ENCODE results near the gene VRK3.
"Not testable (repeated sequence)": the region's sequence is repeated elsewhere in the genome, so short reads cannot be mapped to it uniquely, and the experiment has no call there.

Gene VRK3

DNA sequence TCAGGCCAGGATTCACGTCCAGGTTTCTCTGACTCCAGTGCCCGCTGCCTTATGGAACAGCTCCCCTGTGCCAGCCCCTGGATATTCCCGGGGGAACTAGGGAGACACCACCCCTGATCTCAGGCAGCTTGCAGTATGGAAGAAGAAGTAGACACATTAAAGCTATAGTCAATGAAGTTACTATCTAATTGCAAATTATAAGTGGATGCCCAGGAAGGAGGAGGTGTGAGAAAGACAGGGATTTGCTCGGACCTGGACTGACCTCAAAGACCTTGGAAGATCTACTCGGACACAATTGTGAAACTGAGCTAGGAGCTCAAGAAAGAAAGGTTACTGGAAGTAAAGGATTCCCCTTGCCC, 74.6 kb downstream of the VRK3 start:
- no peaks in the 10 kb centered on the region; the same call in 1 of the 2 replicates for H3K36me3 ChIP-seq (ENCODE audit: insufficient read depth, low read length)
- H3K79me2 ChIP-seq (ENCODE audit: insufficient read depth, low read length): no peaks in the 10 kb centered on the region
- no peaks in the 10 kb centered on the region for H3F3A ChIP-seq (ENCODE audit: insufficient read depth, low read length)
- H3K9me2 ChIP-seq (ENCODE audit: low read depth, low read length): no peaks in the 10 kb centered on the region
- no peak overlapping the region for H3K4me2 ChIP-seq (ENCODE audit: low read length)
- H3K4me1 ChIP-seq (ENCODE audit: insufficient read depth, low read length, severe bottlenecking): peaks cover 7% of the 10 kb centered on the region
- H3K27me3 ChIP-seq (ENCODE audit: insufficient read depth, low read length): peaks cover 8% of the 10 kb centered on the region
- H3K9ac ChIP-seq (ENCODE audit: low read length): no peak overlapping the region
- no peak for TF ChIP-seq CTCF (IDR thresholded peaks at IDR 0.05; ENCODE audit: low read length)
- H4K20me1 ChIP-seq (ENCODE audit: insufficient read depth, low read length): no peaks in the 10 kb centered on the region
- no peak overlapping the region for H2AFZ ChIP-seq (ENCODE audit: low read length)
- no peaks in the 10 kb centered on the region for H3K9me3 ChIP-seq (ENCODE audit: low read length)
- no peak overlapping the region for H3K27ac ChIP-seq (ENCODE audit: low read depth, low read length, poor library complexity, severe bottlenecking)
- no peak overlapping the region for H3K4me3 ChIP-seq (ENCODE audit: low read depth, low read length, poor library complexity, severe bottlenecking)

DNA sequence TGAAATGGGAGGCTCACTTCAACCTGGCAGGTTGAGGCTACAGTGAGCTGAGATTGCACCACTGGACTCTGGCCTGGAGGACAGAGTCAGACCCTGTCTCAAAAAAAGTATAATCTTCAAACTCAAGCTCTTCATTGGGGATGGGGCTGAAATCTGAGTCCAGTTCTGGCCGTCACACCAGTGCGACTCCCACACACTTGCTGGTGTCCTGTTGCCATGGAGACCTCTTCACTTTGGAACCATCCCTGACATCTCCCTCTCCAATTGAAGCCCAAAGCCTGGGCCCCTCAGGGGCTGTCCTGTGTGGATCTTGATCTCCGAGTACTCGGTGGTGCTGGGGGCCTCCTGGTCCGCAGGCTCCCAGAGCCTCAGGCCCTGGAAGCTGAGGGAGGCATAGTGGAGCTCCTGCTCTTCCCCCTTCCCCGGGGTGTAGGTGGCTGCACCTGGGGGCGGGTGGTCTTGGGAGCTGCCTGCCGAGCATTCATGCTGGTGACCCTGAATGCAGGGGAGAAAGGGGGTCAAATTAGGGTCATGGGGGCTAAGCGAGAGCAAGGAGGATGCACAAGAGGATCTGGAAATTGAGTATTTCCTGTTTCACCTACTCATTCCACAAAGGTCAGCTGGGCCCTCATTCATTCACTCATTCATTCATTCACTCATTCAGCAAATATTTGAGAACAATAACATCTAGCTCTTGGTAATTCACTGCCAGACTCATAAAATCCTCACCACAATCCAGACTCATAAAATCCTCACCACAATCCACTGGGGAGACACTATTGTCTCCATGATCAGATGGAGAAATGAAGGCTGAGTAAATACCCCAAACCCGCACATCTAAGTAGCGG, 75.2 kb downstream of the VRK3 start:
- H2AFZ ChIP-seq (ENCODE audit: low read length): no peak overlapping the region
- H3K4me3 ChIP-seq (ENCODE audit: low read depth, low read length, poor library complexity, severe bottlenecking): no peak overlapping the region
- H3K4me2 ChIP-seq (ENCODE audit: low read length): no peak overlapping the region
- H3K9me3 ChIP-seq (ENCODE audit: low read length): no peaks in the 10 kb centered on the region
- no peaks in the 10 kb centered on the region for H3K9me2 ChIP-seq (ENCODE audit: low read depth, low read length)
- H3K27ac ChIP-seq (ENCODE audit: low read depth, low read length, poor library complexity, severe bottlenecking): no peak overlapping the region
- peaks cover 8% of the 10 kb centered on the region for H3K27me3 ChIP-seq (ENCODE audit: insufficient read depth, low read length)
- peaks cover 7% of the 10 kb centered on the region for H3K4me1 ChIP-seq (ENCODE audit: insufficient read depth, low read length, severe bottlenecking)
- H3K79me2 ChIP-seq (ENCODE audit: insufficient read depth, low read length): no peaks in the 10 kb centered on the region
- H4K20me1 ChIP-seq (ENCODE audit: insufficient read depth, low read length): no peaks in the 10 kb centered on the region
- no peaks in the 10 kb centered on the region; the same call in 1 of the 2 replicates for H3K36me3 ChIP-seq (ENCODE audit: insufficient read depth, low read length)
- no peaks in the 10 kb centered on the region for H3F3A ChIP-seq (ENCODE audit: insufficient read depth, low read length)
- TF ChIP-seq CTCF (IDR thresholded peaks at IDR 0.05; ENCODE audit: low read length): no peak
- TF ChIP-seq EZH2 (IDR thresholded peaks at IDR 0.05; ENCODE audit: borderline replicate concordance, low read length): no peak
- H3K9ac ChIP-seq (ENCODE audit: low read length): no peak overlapping the region

DNA sequence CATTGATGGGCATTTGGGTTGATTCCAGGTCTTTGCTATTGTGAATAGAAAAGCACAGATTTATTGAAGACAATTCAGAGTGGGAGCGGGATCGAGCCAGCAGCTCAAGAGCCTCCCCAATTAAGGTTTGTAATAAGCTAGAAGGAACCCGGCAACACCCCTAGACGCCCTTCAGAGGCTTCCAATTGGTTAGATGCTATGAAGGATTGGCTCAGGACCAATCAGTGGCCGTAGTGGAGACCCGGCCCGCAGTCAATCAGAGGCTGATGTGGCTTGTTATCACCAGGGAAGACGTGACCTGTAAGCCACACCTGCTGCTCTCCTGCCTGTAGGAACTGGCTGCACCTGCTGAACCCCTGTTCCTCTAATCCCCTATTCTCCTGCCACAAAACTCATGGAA, 78.8 kb downstream of the VRK3 start:
- Histone ChIP-seq H3K9me3 (ENCODE audit: low read length) (no peaks in the 10 kb centered on the region), H3K4me1 (ENCODE audit: insufficient read depth, low read length, severe bottlenecking) (no peaks in the 10 kb centered on the region), H3K27me3 (ENCODE audit: insufficient read depth, low read length) (no peaks in the 10 kb centered on the region; the same call in 1 of the 2 replicates), H3K9ac (ENCODE audit: low read length) (no peak overlapping the region), H2AFZ (ENCODE audit: low read length) (no peak overlapping the region), H3K4me3 (ENCODE audit: low read depth, low read length, poor library complexity, severe bottlenecking) (no peak overlapping the region), H3K9me2 (ENCODE audit: low read depth, low read length) (no peaks in the 10 kb centered on the region), H3F3A (ENCODE audit: insufficient read depth, low read length) (no peaks in the 10 kb centered on the region), H3K36me3 (ENCODE audit: insufficient read depth, low read length) (no peaks in the 10 kb centered on the region), H3K27ac (ENCODE audit: low read depth, low read length, poor library complexity, severe bottlenecking) (no peak overlapping the region), H3K4me2 (ENCODE audit: low read length) (no peak overlapping the region), H3K79me2 (ENCODE audit: insufficient read depth, low read length) (no peaks in the 10 kb centered on the region), H4K20me1 (ENCODE audit: insufficient read depth, low read length) (no peaks in the 10 kb centered on the region)
- TF ChIP-seq EZH2 (IDR thresholded peaks at IDR 0.05; ENCODE audit: borderline replicate concordance, low read length): no peak
- TF ChIP-seq CTCF (IDR thresholded peaks at IDR 0.05; ENCODE audit: low read length): no peak

DNA sequence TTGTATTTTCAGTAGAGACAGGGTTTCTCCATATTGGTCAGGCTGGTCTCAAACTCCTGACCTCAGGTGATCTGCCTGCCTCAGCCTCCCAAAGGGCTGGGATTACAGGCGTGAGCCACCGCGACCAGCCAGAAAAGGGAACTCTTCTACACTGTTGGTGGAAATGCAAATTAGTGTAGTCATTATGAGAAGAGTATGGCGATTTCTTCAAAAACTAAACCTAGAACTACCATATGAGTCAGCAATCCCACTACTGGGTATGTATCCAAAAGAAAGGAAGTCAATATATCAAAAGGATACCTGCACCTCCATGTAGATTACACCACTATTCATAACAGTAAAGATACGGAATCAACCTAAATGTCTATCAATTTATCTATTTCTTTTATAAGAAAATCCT, 80.6 kb downstream of the VRK3 start:
- H3F3A ChIP-seq (ENCODE audit: insufficient read depth, low read length); H3K36me3 ChIP-seq (ENCODE audit: insufficient read depth, low read length); H3K27me3 ChIP-seq (ENCODE audit: insufficient read depth, low read length); H2AFZ ChIP-seq (ENCODE audit: low read length); H4K20me1 ChIP-seq (ENCODE audit: insufficient read depth, low read length); H3K79me2 ChIP-seq (ENCODE audit: insufficient read depth, low read length); H3K9me2 ChIP-seq (ENCODE audit: low read depth, low read length); H3K4me1 ChIP-seq (ENCODE audit: insufficient read depth, low read length, severe bottlenecking); H3K4me3 ChIP-seq (ENCODE audit: low read depth, low read length, poor library complexity, severe bottlenecking); H3K9ac ChIP-seq (ENCODE audit: low read length); H3K9me3 ChIP-seq (ENCODE audit: low read length); H3K4me2 ChIP-seq (ENCODE audit: low read length); H3K27ac ChIP-seq (ENCODE audit: low read depth, low read length, poor library complexity, severe bottlenecking): not testable (repeated sequence)

Measured in OCI-LY1 (cell line).